Tibial nerve (tissue), 3 donors: ENCODE measurements around the gene SLC22A12.

Experiments
- CTCF ChIP-seq, 5 experiments: fragments of 200-600 bp in 3 of 5; fragments of 450-650 bp in 2 of 5; sonication (generic) in 3 of 5; IDR thresholded peaks; one replicate each; pipeline ENCODE4 v1.5.1; 2016 to 2019; ENCODE audit warnings: antibody characterized with exemption in 5 of 5, mild to moderate bottlenecking in 3 of 5, moderate library complexity in 2 of 5
- POLR2A ChIP-seq, 2 donors: fragments of 450-650 bp; IDR thresholded peaks; one replicate each; pipeline ENCODE4 v1.6.1; 2017; ENCODE audit warnings: antibody characterized with exemption in 2 of 2, mild to moderate bottlenecking in 2 of 2, moderate library complexity in 2 of 2

- no peak for TF ChIP-seq CTCF (IDR thresholded peaks at IDR 0.05)
- no peak for TF ChIP-seq POLR2A (IDR thresholded peaks at IDR 0.05)
Measured at GRCh38 chr11:64619811-64620380, 28.9 kb downstream of the SLC22A12 start.
